ENCODE data around the gene FER. TPM values are rescaled to one million over a fixed set of nuclear protein-coding genes. Genes with fewer than 3 reads are reported as not detected.

Gene FER
- polyA plus RNA-seq, 1 of the 3 experiments (the other 2 are of a cell fraction): 1.8 TPM

DNA sequence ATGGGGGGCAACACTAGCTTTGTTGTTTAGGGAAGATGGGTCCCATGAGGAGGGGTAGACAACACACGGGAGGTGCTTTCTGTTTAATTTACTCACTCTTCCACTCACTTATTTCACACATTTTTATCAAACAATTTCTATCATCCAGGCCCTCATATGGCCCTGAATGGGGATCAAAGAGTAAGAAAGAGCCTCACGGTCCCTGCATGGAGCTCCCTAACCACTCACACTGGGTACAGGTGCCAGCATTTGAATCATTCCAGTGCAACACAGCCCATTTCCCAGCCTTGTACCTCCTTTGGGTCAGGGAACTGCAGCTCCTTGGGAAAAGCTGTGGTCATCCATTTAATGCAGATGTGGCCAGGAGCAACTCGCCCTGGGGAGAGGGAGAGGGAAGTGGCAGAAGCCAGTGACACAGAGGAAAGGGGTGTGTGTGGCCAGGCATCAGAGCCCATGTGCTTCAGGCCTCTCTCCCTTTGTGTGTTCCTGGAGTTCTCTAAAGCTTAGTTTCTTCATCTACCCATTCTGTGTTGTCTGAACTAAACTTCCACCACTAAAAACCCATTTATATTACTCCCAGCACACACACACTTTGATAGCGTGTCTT lies 476.7 kb downstream of the FER start:
- ChIA-PET POLR2A (no interaction called here), CTCF (interaction anchor here (0.6 kb wide), 1 partner anchor 502 kb away, joined by 3 read pairs; no protein-coding TSS in a partner anchor)
- TF ChIP-seq, protein P1, sequence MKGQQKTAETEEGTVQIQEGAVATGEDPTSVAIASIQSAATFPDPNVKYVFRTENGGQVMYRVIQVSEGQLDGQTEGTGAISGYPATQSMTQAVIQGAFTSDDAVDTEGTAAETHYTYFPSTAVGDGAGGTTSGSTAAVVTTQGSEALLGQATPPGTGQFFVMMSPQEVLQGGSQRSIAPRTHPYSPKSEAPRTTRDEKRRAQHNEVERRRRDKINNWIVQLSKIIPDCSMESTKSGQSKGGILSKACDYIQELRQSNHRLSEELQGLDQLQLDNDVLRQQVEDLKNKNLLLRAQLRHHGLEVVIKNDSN (IDR thresholded peaks at IDR 0.05; ENCODE audit: borderline replicate concordance, low read depth): no peak
- TF ChIP-seq, protein P2, sequence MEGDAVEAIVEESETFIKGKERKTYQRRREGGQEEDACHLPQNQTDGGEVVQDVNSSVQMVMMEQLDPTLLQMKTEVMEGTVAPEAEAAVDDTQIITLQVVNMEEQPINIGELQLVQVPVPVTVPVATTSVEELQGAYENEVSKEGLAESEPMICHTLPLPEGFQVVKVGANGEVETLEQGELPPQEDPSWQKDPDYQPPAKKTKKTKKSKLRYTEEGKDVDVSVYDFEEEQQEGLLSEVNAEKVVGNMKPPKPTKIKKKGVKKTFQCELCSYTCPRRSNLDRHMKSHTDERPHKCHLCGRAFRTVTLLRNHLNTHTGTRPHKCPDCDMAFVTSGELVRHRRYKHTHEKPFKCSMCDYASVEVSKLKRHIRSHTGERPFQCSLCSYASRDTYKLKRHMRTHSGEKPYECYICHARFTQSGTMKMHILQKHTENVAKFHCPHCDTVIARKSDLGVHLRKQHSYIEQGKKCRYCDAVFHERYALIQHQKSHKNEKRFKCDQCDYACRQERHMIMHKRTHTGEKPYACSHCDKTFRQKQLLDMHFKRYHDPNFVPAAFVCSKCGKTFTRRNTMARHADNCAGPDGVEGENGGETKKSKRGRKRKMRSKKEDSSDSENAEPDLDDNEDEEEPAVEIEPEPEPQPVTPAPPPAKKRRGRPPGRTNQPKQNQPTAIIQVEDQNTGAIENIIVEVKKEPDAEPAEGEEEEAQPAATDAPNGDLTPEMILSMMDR (IDR thresholded peaks at IDR 0.05): no peak
- TF ChIP-seq EP300 (IDR thresholded peaks at IDR 0.05; ENCODE audit: borderline replicate concordance in 1 of 2, low read depth in 1 of 2, low read length in 1 of 2): no peak
- TF ChIP-seq SMC3 (IDR thresholded peaks at IDR 0.05; ENCODE audit: low read depth, low read length): no peak
- no peak for TF ChIP-seq ELF1 (IDR thresholded peaks at IDR 0.05)
- TF ChIP-seq NFIC (IDR thresholded peaks at IDR 0.05; ENCODE audit: borderline replicate concordance): no peak
- TF ChIP-seq, protein P3, sequence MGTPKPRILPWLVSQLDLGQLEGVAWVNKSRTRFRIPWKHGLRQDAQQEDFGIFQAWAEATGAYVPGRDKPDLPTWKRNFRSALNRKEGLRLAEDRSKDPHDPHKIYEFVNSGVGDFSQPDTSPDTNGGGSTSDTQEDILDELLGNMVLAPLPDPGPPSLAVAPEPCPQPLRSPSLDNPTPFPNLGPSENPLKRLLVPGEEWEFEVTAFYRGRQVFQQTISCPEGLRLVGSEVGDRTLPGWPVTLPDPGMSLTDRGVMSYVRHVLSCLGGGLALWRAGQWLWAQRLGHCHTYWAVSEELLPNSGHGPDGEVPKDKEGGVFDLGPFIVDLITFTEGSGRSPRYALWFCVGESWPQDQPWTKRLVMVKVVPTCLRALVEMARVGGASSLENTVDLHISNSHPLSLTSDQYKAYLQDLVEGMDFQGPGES (IDR thresholded peaks at IDR 0.05; ENCODE audit: low read depth, low read length): no peak
- TF ChIP-seq SIN3A (IDR thresholded peaks at IDR 0.05; ENCODE audit: borderline replicate concordance, low read depth, low read length): no peak
- TF ChIP-seq, protein P4, sequence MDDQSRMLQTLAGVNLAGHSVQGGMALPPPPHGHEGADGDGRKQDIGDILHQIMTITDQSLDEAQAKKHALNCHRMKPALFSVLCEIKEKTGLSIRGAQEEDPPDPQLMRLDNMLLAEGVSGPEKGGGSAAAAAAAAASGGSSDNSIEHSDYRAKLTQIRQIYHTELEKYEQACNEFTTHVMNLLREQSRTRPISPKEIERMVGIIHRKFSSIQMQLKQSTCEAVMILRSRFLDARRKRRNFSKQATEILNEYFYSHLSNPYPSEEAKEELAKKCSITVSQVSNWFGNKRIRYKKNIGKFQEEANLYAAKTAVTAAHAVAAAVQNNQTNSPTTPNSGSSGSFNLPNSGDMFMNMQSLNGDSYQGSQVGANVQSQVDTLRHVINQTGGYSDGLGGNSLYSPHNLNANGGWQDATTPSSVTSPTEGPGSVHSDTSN (IDR thresholded peaks at IDR 0.05): no peak
- no peak for TF ChIP-seq EZH2phosphoT487 (IDR thresholded peaks at IDR 0.05; ENCODE audit: borderline replicate concordance, low read depth)
- TF ChIP-seq MEF2A (IDR thresholded peaks at IDR 0.05; ENCODE audit: borderline replicate concordance, low read depth): no peak
- TF ChIP-seq TCF12 (IDR thresholded peaks at IDR 0.05): no peak
- TF ChIP-seq NRF1 (IDR thresholded peaks at IDR 0.05; ENCODE audit: low read depth, low read length): no peak
- no peak for TF ChIP-seq JUND (IDR thresholded peaks at IDR 0.05)
- no peak for TF ChIP-seq RCOR1 (IDR thresholded peaks at IDR 0.05; ENCODE audit: low read length)
- TF ChIP-seq FOXJ3 (CRISPR knock-in tag; IDR thresholded peaks at IDR 0.05): no peak
- Histone ChIP-seq H3K36me3 (replicated peaks in 1 of 2; ENCODE audit: control insufficient read depth in 1 of 2, insufficient read depth in 2 of 2, low read length in 1 of 2) (no peaks in the 10 kb centered on the region), H2AFZ (ENCODE audit: low read depth) (no peak overlapping the region), H3K4me2 (no peak overlapping the region), H3K27me3 (ENCODE audit: insufficient read depth) (no peaks in the 10 kb centered on the region), H3K9me2 (no peaks in the 10 kb centered on the region), H3K4me1 (ENCODE audit: control insufficient read depth in 1 of 2, insufficient read depth in 2 of 2, low read depth in 1 of 2, low read length in 1 of 2) (no peaks in the 10 kb centered on the region; a peak in 1 of 4 replicates), H3K9ac (no peak overlapping the region), H3K4me3 (ENCODE audit: low read depth in 2 of 2, low read length in 1 of 2) (no peak overlapping the region), H3K9me3 (no peaks in the 10 kb centered on the region; the same call in 1 of the 2 replicates), H4K20me1 (ENCODE audit: insufficient read depth) (no peaks in the 10 kb centered on the region), H3K79me2 (ENCODE audit: insufficient read depth) (no peaks in the 10 kb centered on the region), H3F3A (replicated peaks; ENCODE audit: insufficient read depth) (no peaks in the 10 kb centered on the region), H3K27ac (ENCODE audit: low read depth in 2 of 2, low read length in 1 of 2) (no peak overlapping the region)
- 70% methylated on average over 4 of the region's 4 CpGs for WGBS (ENCODE audit: low lambda C conversion rate)
- no peak for DNase-seq
